GM10248 (cell line): ENCODE results near the gene AMFR.

Experiments used
- CTCF ChIA-PET: fragments of 300-600 bp; sonication (Branson Sonifier 250); formaldehyde crosslinking; extraction: SDS; loops from one replicate; lab custom pipeline; 2021; ENCODE audit warnings: antibody characterized with exemption; lab: Yijun Ruan, JAX
- POLR2A ChIA-PET: fragments of 350-650 bp; sonication (Branson Sonifier 250); formaldehyde crosslinking; extraction: SDS; loops from one replicate; lab custom pipeline; 2020; ENCODE audit warnings: antibody characterized with exemption; lab: Yijun Ruan, JAX
- DNase-seq: peaks from one replicate; pipeline ENCODE4 v3.0.0; 2012; ENCODE audit errors: extremely low spot score
- CTCF ChIP-seq: IDR thresholded peaks from 2 replicates; pipeline ENCODE4 v1.5.1; 2012; ENCODE audit warnings: mild to moderate bottlenecking, low read depth; ENCODE audit errors: extremely low read depth, missing control alignments, control extremely low read depth

The AMFR gene

GRCh38 chr16:56339431-56340195 lies 85.7 kb downstream of the AMFR start:
- DNase-seq: no peak
- POLR2A ChIA-PET: no interaction called here
- CTCF ChIA-PET: interaction anchor here (1.4 to 5.4 kb wide), 2 partner anchors 16 to 21 kb away, joined by 4 to 23 read pairs; no protein-coding TSS in a partner anchor
- TF ChIP-seq CTCF: no peak

GRCh38 chr16:56338566-56339318 lies 86.6 kb downstream of the AMFR start:
- CTCF ChIA-PET: interaction anchor here (1.4 to 5.4 kb wide), 2 partner anchors 17 to 20 kb away, joined by 4 to 23 read pairs; no protein-coding TSS in a partner anchor
- DNase-seq: no peak
- POLR2A ChIA-PET: no interaction called here
- no peak for TF ChIP-seq CTCF

GRCh38 chr16:56337858-56338325 lies 87.5 kb downstream of the AMFR start:
- POLR2A ChIA-PET: no interaction called here
- DNase-seq: no peak
- TF ChIP-seq CTCF: no peak
- CTCF ChIA-PET: no interaction called here

- no peak for DNase-seq
- POLR2A ChIA-PET: no interaction called here
- CTCF ChIA-PET: no interaction called here
- TF ChIP-seq CTCF: no peak
Observed at GRCh38 chr16:56337131-56337857, 88.1 kb downstream of the AMFR start.

GRCh38 chr16:56336711-56337110 lies 88.6 kb downstream of the AMFR start:
- ChIA-PET POLR2A (no interaction called here), CTCF (no interaction called here)
- TF ChIP-seq CTCF: no peak
- DNase-seq: no peak

GRCh38 chr16:56336071-56336688 lies 89.2 kb downstream of the AMFR start:
- no peak for TF ChIP-seq CTCF
- CTCF ChIA-PET: no interaction called here
- POLR2A ChIA-PET: no interaction called here
- DNase-seq: no peak
